ENCODE results near the gene GGPS1. TPM values are rescaled to one million over a fixed set of nuclear protein-coding genes. Genes with fewer than 3 reads are reported as not detected.
A peak's percentile ranks its signal among the peaks of the same experiment; 100 is the strongest.
"Not testable (repeated sequence)": the region's sequence is repeated elsewhere in the genome, so short reads cannot be mapped to it uniquely, and the experiment has no call there.

The GGPS1 gene
- total and polyA plus RNA-seq, 11 donors: 16.4 to 40.2 (median 29.7) TPM

DNA sequence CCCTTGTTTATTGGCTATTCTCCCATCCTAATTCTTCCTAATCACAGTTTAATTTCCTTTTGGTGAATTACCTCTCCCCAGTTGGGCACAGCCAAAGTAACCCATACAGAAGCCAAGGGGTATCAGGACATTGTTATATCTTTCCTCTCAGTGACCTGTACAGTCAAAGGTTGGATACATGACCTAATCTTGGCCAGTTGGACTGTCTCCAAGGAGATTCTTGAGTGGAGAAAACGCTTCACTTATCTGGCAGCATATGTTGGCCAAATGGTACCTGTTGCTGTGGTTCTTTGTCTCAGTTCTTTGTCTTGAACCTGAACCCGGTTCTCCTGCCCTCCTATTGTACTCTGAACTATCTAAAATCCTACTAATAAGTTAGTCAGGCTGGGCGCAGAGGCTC, 23.5 kb downstream of the GGPS1 start:
- ATAC-seq: peak in 2 of 4 donors; percentile 33 to 53
- 51 to 65% (median 54%) methylated on average over 3 of the region's 3 CpGs for WGBS, 4 donors
- Histone ChIP-seq H3K27me3 (no peaks in the 10 kb centered on the region), H3K36me3 (peaks cover 0 to 12% (median 0%) of the 10 kb centered on the region in 9 donors), H3K27ac (no peak overlapping the region), H3K9me3 (no peaks in the 10 kb centered on the region), H3K4me1 (no peaks in the 10 kb centered on the region), H3K4me3 (no peak overlapping the region)
- intact Hi-C loops (cut with DNase I): no loop called here
- no peak for DNase-seq
- no peak for TF ChIP-seq CTCF (IDR thresholded peaks at IDR 0.05)
- TF ChIP-seq POLR2A (IDR thresholded peaks at IDR 0.05): no peak

GRCh38 chr1:235357485-235358373, 29.4 kb downstream of the GGPS1 start:
- Histone ChIP-seq H3K4me1 (no peaks in the 10 kb centered on the region), H3K27me3 (no peaks in the 10 kb centered on the region), H3K9me3 (no peaks in the 10 kb centered on the region), H3K4me3 (no peak overlapping the region), H3K27ac (no peak overlapping the region), H3K36me3 (no peaks in the 10 kb centered on the region)
- intact Hi-C loops (cut with DNase I): no loop called here
- 71 to 78% (median 74%) methylated on average over 11 of the region's 11 CpGs for WGBS, 4 donors
- no peak for ATAC-seq
- TF ChIP-seq POLR2A (IDR thresholded peaks at IDR 0.05) (no peak), CTCF (IDR thresholded peaks at IDR 0.05) (no peak)
- DNase-seq: no peak

GRCh38 chr1:235358899-235359298, 30.5 kb downstream of the GGPS1 start:
- H3K27me3 ChIP-seq: no peaks in the 10 kb centered on the region
- no peak overlapping the region for H3K27ac ChIP-seq
- 83 to 88% (median 84%) methylated on average over 3 of the region's 3 CpGs for WGBS, 4 donors
- ATAC-seq: no peak
- TF ChIP-seq POLR2A (IDR thresholded peaks at IDR 0.05): no peak
- no peak for TF ChIP-seq CTCF (IDR thresholded peaks at IDR 0.05)
- no peaks in the 10 kb centered on the region for H3K36me3 ChIP-seq
- no peak for DNase-seq
- H3K9me3 ChIP-seq: no peaks in the 10 kb centered on the region
- H3K4me1 ChIP-seq: no peaks in the 10 kb centered on the region
- intact Hi-C loops (cut with DNase I): no loop called here
- no peak overlapping the region for H3K4me3 ChIP-seq

DNA sequence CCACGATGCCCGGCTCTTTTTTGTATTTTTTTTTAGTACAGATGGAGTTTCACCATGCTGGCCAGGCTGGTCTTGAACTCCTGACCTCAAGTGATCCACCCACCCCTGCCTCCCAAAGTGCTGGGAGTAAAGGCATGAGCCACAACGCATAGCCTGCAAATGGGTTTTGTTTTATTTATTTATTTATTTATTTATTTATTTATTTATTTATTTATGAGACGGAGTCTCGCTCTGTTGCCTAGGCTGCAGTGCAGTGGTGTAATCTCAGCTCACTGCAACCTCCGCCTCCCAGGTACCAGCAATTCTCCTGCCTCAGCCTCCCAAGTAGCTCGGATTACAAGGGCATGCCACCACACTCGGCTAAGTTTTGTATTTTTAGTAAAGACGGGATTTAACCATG, 35.8 kb downstream of the GGPS1 start:
- ATAC-seq; H3K36me3 ChIP-seq; H3K27ac ChIP-seq; H3K27me3 ChIP-seq; H3K4me3 ChIP-seq; DNase-seq; H3K9me3 ChIP-seq; intact Hi-C loops (cut with DNase I): not testable (repeated sequence)
- H3K4me1 ChIP-seq: peaks cover 0 to 18% (median 6%) of the 10 kb centered on the region in 12 donors
- 94 to 97% (median 96%) methylated on average over 9 of the region's 9 CpGs for WGBS, 4 donors

All from heart left ventricle (tissue), 16 donors.